GM10248 (cell line): ENCODE measurements around the gene CPOX.

Source experiments
- CTCF ChIA-PET: fragments of 300-600 bp; sonication (Branson Sonifier 250); formaldehyde crosslinking; extraction: SDS; loops from one replicate; lab custom pipeline; 2021; ENCODE audit warnings: antibody characterized with exemption; lab: Yijun Ruan, JAX
- POLR2A ChIA-PET: fragments of 350-650 bp; sonication (Branson Sonifier 250); formaldehyde crosslinking; extraction: SDS; loops from one replicate; lab custom pipeline; 2020; ENCODE audit warnings: antibody characterized with exemption; lab: Yijun Ruan, JAX
- DNase-seq: peaks from one replicate; pipeline ENCODE4 v3.0.0; 2012; ENCODE audit errors: extremely low spot score
- TF ChIP-seq, protein P1 (sequence below): IDR thresholded peaks from 2 replicates; pipeline ENCODE4 v1.5.1; 2012; ENCODE audit warnings: mild to moderate bottlenecking, low read depth; ENCODE audit errors: extremely low read depth, missing control alignments, control extremely low read depth

CPOX gene

DNA sequence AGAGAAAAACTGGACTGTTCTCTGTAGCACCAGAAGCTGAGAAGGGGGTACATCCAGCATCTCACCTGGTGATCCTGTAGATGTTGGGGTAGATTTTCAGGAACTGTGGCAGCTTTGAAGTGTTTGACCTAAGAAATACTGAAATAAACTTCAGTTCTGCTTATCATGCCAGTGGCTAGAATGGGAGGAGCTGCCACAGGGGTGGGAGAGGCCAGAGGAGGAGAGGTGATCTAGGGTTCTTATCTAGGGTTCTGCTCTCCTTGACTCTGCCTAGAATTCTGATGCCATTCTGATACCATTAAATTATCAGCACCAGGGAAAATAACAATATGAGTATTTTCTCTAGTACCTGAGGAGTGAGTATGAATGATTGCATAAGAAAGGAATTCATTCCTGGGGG is 10.2 kb upstream of the CPOX start:
- TF ChIP-seq, protein P1, sequence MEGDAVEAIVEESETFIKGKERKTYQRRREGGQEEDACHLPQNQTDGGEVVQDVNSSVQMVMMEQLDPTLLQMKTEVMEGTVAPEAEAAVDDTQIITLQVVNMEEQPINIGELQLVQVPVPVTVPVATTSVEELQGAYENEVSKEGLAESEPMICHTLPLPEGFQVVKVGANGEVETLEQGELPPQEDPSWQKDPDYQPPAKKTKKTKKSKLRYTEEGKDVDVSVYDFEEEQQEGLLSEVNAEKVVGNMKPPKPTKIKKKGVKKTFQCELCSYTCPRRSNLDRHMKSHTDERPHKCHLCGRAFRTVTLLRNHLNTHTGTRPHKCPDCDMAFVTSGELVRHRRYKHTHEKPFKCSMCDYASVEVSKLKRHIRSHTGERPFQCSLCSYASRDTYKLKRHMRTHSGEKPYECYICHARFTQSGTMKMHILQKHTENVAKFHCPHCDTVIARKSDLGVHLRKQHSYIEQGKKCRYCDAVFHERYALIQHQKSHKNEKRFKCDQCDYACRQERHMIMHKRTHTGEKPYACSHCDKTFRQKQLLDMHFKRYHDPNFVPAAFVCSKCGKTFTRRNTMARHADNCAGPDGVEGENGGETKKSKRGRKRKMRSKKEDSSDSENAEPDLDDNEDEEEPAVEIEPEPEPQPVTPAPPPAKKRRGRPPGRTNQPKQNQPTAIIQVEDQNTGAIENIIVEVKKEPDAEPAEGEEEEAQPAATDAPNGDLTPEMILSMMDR: no peak
- POLR2A ChIA-PET: no interaction called here
- CTCF ChIA-PET: interaction anchor here (1.3 to 16.7 kb wide), 21 partner anchors 10 to 565 kb away, joined by 3 to 269 read pairs (median 14); partner anchors contain the start of genes CPOX and ST3GAL6
- DNase-seq: no peak

DNA sequence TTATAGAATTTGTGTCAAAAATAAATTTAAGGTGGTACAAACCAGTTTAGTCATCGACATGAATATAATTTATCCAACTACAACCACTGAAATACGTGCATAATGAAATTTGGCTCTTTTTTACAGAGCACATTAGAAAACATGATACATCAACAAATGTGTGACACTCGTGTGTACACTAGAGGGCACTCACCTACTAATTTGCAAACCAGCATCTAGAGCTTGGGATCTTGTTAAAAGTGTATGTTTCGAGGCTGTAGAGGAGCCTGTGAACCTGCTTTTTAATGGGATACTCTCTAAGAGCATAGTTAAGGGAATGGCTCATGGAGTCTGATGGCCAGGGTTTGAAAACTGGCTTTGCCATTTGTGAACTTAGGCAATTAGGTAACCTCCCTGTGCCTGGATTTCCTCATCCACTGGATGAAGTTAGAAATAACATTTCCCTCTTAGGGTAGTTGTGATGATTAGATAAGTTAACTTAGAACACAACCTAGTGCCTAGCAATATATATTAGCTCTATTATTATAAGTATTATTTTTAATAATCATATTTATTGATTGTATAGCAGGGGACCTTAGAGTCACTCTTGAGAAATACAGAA is 8.8 kb upstream of the CPOX start:
- ChIA-PET POLR2A (no interaction called here), CTCF (interaction anchor here (0.7 to 16.7 kb wide), 63 partner anchors 10 to 1204 kb away, joined by 3 to 269 read pairs (median 6); partner anchors contain the start of genes CPOX, DCBLD2 and ST3GAL6)
- peak; percentile 53 for DNase-seq

DNA sequence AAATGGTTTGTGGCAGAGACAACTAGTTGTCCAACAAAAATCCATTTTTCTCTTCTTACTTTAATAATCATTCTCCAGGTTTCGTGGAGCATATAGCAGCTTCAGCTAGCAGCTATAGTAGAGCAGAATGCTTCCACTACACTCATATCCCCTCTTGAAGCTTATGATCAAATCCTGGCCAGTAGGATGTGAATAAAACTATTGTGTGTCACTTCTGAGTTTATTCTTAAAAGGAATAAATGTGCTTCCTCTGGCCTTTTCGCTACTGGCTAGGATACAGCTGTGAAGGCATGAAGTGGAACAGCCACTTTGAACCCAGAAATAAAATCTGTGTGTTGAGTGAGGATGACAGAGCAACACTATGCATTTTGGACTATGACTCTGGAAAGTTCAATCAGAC is 7.8 kb upstream of the CPOX start:
- DNase-seq: no peak
- CTCF ChIA-PET: interaction anchor here (0.8 to 16.7 kb wide), 35 partner anchors 9 to 1151 kb away, joined by 3 to 269 read pairs (median 9); partner anchors contain the start of genes CPOX, DCBLD2 and ST3GAL6
- POLR2A ChIA-PET: no interaction called here
- TF ChIP-seq, protein P1: no peak

More for the DNA sequence above, 8.8 kb upstream of the CPOX start:
- TF ChIP-seq, protein P1: peak; percentile 81

DNA sequence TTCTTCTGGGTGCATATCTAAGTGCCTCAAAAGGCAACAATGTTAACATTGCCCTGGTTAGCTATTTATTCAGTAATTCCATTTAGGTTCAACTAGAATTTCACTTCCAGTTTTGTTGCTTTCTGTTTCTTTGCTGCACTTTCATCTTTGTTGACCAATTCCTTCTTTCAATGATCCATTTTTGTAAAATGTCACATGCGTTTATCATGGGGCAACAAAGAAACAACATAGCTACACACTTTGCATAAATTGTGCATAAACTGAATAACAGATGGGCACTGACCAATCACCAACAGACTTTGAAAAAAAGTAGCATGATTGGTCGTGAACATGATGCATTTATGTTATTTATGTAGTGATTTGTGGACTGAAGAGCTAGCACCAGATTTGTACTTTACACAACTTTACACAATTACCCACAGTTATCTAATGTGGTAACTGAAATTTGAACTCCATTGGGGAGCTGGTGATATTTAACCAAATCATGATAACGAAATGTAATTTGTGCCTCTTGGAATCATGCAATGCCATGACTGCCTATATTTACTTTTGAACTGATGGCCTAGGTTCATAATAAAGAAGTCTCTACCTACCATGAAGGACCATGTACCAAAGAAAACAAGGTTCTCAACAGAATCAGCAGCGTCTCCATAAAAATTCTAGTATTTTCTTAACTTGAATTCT is 7.1 kb upstream of the CPOX start:
- TF ChIP-seq, protein P1: no peak
- POLR2A ChIA-PET: no interaction called here
- DNase-seq: peak; percentile 20
- CTCF ChIA-PET: interaction anchor here (0.8 to 16.7 kb wide), 22 partner anchors 8 to 214 kb away, joined by 3 to 269 read pairs (median 12); partner anchors contain the start of genes CPOX and ST3GAL6

DNA sequence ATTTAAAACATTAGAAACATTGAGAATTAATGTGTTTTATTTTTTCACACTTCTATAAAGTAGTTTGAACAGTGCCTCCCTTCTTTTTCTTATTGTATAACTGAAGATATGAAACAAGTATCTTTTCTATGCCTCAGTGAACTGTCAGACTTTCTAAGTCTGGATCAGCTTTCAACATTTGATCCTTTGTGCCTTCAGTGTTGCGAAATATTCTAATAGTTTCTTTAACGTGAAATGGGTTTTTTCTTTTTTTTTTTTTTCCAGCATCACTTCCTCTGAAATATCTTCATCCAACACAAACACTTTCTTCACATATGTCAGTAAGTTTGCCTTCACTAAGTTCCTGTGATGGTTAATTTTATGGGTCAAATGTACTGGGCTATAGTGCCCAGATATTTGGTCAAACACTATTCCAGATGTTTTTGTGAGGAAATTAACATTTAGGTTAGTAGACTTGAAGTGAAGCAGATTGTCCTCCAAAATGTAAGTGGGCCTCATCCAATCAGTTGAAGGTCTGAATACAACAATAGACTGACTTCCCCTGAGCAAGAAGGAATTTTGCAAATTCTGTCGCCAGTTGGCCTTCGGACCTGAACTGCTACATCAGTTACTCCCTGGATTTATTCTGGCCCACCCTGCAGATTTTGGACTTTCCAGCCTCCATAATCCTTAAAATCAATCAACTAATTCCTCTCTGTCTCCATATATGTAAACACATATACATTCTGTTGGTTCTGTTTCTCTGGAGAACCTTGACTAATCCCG is 6.4 kb upstream of the CPOX start:
- no peak for DNase-seq
- POLR2A ChIA-PET: no interaction called here
- TF ChIP-seq, protein P1: no peak
- CTCF ChIA-PET: interaction anchor here (0.8 to 16.7 kb wide), 12 partner anchors 7 to 214 kb away, joined by 3 to 269 read pairs (median 22); partner anchors contain the start of gene CPOX

DNA sequence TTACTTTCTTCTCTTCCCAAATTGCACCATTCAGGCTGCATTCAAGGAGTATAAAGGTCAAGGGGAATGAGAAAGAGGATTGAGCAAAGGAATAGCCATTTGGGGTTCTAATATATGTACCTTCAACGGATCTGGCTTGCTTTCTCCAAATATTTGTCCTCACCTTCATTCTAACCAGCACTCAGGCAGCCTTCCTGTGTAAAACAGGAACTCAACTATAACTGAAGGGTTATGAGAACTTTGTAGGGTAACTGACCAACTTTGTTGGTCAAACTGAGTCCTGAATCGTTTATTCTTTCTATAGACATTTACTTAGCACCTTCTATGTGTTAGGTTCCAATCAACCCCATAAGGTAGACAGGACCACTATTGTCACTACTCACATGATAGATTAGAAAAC is 5.1 kb upstream of the CPOX start:
- no peak for DNase-seq
- TF ChIP-seq, protein P1: no peak
- POLR2A ChIA-PET: no interaction called here
- CTCF ChIA-PET: interaction anchor here (0.8 to 16.7 kb wide), 12 partner anchors 14 to 559 kb away, joined by 3 to 269 read pairs (median 5); no protein-coding TSS in a partner anchor
